AG09319 (cell line): ENCODE data around the gene SIGMAR1.

Source experiments
- DNase-seq: peaks from one replicate; pipeline ENCODE4 v3.0.0-alpha.2; 2010; ENCODE audit warnings: low read depth; ENCODE audit errors: extremely low read depth
- TF ChIP-seq, protein P1 (sequence below): IDR thresholded peaks from 2 replicates; pipeline ENCODE4 v1.5.1; 2011; ENCODE audit warnings: low read depth, mild to moderate bottlenecking, inconsistent platforms, low read length, moderate library complexity

SIGMAR1 gene

DNA sequence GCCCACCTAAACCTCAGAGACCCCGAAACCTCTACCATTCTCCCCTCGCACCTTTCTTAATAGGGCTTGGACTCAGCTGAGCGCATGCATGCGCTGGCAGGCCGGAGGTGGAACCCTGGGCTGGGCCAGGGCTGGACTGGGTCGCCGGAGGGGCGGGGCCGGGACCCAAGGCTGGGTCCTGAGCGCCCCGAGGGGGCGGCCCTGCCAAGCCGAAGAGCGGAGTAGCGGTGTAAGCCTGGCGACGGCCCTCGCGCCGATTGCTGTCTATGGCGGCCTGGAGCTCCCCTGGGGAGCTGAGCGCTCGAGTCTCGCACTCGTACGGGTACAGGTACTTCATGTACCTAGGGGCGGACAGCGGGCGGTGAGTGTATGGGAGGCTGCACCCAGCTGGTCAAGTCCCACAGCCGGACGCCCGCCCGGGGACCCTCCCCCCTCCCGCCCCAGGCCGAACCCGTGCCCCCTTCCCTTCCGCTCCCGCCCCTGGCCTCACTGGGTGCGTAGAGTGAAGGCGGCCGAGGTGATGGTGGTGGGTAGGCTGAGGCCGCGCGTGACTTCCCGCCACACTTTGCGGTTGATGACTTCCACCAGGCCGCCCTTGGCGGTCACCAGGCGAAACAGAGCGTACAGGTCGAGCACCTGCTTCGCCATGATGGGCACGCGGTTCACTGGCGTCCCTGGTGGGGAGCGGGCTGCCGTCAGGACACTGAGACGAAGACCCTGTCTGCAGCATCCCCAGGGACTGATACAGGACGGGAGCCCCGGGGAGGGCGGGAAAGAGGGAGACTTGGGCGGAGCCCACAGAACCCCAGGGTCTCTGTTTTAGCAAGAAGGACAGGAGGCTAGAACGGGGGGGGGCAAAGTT is 14.0 kb downstream of the SIGMAR1 start:
- TF ChIP-seq, protein P1, sequence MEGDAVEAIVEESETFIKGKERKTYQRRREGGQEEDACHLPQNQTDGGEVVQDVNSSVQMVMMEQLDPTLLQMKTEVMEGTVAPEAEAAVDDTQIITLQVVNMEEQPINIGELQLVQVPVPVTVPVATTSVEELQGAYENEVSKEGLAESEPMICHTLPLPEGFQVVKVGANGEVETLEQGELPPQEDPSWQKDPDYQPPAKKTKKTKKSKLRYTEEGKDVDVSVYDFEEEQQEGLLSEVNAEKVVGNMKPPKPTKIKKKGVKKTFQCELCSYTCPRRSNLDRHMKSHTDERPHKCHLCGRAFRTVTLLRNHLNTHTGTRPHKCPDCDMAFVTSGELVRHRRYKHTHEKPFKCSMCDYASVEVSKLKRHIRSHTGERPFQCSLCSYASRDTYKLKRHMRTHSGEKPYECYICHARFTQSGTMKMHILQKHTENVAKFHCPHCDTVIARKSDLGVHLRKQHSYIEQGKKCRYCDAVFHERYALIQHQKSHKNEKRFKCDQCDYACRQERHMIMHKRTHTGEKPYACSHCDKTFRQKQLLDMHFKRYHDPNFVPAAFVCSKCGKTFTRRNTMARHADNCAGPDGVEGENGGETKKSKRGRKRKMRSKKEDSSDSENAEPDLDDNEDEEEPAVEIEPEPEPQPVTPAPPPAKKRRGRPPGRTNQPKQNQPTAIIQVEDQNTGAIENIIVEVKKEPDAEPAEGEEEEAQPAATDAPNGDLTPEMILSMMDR: no peak
- no peak for DNase-seq

DNA sequence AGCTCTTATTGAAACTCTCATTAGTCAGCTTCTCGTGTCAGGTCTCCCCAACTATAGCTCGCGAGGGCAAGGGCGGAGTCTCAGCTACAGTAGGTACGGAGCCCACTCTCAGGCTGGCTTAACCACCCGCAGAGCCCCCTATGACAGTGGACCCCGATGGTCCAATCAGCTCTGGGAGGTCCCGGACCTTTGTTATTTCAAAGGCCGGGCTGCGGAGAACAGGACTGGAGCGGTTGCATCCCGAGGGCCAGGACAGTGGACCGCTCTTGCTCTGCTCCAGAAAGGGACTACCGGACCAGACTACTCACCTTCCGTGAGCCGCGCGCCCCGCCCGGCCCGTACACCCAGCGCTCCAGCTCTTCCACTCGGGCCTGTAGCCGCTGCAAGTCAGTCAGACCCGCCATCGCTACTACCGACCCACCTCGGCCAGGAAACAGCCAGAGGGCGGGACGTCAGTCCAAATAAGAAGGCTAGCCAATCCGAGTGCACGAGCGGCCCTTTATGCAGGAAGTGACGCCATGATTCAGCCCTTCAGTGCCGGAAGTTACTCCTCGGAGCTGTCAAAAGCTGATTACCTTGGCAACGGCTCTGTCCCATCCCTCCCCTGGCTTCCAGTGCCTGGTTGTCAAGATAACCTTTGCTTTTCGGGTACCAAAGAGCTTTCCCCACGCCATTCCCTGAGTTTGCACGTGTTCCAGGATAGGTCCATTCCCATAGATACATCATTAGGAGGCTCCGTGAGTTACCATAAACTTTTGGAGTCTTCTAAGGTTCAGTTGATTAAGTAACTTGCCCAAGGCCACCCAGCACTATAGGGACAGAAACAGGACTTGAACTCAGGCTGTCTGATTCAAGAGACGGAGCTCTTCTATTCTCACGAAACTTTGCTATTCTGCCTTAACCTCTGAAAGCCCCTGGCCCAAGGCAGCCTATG is 17.3 kb downstream of the SIGMAR1 start, which contains the start of gene DCTN3:
Gene DCTN3, minus strand, starts transcription at position 435 of the 934 bp plus-strand sequence. Its CDS starts 31 bp downstream, at position 404.
- TF ChIP-seq, protein P1: no peak
- DNase-seq: peak; percentile 79

DNA sequence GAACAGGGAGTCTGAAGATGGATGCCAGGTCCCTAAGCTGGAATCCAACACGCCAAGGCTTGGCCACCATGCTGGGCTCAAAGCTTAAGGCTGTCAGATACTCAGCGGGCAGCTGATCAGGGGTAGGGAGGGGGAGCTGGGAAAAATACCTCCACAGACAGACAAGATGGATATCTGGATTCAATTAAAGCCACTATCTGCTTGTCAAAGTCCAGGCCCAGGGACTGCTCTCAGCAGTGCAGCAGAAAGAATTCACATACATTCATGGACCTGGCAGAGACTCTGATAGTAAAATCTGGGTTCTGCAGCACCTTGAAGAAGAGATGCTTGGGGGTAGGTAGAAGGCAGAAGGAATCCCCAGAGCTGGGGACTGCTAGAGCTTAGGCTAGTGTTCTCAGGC is 22.5 kb downstream of the SIGMAR1 start:
- TF ChIP-seq, protein P1: no peak
- no peak for DNase-seq

DNA sequence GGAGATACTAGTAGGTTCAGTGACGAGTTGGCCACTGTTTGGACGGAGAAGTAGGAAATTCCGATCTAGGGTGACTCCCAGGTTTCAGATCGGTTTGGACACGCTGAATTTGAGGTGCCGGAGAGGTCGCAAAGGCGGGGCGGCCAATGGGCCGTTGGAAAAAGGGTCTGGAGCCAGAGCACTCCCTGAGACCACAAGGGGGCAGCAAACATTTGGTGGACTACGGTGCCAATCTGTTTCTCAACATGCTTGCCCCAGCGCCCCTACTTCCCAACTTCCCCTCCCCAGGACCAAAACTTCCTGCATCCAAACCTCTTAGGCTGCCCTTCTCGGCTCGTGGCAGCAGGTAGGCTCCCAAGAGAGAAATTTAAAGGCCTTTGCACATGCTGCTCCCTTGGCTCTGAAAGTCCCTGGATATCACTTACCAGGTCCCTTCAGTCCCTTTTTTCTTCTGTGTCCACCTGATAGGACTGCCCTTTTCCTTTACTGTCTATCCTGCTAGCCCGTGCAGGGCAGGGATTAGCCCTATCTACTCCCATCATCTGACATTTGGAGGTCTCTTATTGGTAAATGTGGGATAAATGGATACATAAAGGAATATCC is 24.7 kb downstream of the SIGMAR1 start:
- DNase-seq: peak; percentile 38
- TF ChIP-seq, protein P1: peak; percentile 90

DNA sequence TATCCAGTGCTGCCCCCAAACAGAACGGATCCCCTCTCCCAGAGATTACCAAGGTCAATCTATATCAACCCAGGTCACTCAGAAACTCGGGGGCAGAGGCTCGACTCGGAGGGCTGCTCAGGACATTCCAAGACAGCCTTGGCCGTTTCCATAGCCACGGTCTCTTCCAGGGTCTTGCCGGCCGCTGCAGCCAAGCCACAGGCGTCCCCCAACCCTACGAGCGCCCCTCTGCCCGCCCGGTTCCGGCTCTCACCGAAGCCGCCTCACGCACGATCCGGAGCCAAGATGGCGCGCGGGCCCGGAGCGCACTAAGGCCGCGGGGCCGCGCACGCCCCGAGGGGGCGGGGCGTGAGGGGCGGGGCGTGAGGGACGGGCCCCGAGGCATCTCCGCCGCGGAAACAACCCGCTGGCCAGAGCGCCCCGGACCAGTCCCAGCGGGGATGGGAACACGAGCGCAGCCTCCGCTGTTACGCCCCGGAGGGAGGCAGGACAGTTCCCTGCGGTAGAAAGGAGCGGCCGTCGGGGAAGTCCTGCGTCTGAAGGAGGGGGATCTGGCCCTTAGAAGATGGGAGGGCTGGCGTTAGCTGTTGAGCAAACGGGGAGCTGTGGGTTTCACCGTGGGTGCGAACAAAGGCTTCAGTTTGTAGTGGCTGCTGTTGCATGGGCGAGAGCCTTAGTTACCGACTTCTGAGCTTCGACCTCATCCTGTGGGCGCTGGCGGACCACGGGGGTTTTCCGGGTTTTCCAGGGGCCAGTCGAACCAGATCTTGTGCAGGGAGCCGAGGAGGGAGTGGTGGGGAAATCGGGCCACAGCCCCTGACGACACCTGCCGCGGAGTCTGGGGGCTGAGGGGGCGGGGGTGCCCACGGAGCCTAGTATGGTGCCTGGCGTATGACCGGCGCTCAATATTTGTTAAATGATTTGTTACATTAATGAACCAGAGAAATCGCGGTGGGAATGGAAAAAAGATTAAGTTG is 25.5 kb downstream of the SIGMAR1 start, which contains the start of gene RPP25L:
Gene RPP25L, minus strand, starts transcription at position 287 of the 977 bp plus-strand sequence. CDS start 801 bp downstream, outside the sequence.
- DNase-seq: peak; percentile 38
- TF ChIP-seq, protein P1: no peak; the same call in 1 of the 2 replicates

DNA sequence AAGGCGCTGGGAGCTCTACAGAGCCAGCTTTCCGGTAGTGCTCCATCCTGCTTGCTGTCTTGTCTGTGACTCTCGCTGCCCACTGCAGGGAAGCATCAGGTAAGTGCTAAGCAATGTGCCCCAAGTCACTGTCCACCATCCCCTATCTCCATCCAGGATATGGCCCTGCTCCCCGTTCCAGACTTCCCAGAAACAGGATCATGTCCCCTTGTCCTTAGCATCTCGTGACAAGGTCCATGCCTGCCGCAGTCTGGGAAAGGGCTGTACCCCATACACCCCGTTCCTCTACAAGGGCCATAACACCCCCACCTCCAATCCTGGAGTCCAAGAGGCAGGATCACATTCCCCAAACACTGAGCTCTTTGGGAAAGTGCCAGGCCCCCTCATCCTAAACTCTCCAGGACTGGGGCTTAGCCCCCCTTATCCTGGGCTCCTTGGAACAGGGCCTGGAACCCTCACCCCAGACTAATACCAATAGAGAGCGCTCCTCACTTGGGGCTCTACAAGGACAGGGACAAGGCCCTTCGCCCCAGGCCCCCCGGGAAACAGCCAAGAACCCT is 26.3 kb downstream of the SIGMAR1 start:
- TF ChIP-seq, protein P1: no peak
- no peak for DNase-seq
